GM19025 (cell line): ENCODE results near the gene COQ8A.

ENCODE experiments used
- ATAC-seq: cut with Tn5 transposase; IDR thresholded peaks from one replicate; pipeline ENCODE4 v1.9.1; 2021; ENCODE audit warnings: mild to moderate bottlenecking, low read depth, moderate library complexity; ENCODE audit not compliant: unreplicated experiment

COQ8A gene

DNA sequence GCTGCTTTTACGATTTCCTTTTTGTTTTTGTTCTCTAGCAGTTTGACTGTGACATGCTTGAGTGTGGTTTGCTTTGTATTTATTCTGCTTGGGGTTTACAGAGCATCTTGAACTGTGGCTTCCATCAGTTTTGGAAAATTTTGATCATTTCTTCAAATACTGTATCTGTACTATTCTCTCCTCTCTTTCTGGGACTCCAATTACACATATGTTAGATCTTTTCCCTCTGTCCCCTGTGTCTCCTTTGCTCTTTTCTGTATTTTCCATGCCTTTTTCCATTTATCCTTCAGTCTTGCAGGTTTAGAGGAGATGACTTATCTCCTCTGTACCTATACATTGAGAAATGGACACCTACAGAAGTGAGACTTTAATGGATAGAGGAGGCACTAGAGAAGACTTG lies 31.7 kb downstream of the COQ8A start:
- no peak for ATAC-seq

DNA sequence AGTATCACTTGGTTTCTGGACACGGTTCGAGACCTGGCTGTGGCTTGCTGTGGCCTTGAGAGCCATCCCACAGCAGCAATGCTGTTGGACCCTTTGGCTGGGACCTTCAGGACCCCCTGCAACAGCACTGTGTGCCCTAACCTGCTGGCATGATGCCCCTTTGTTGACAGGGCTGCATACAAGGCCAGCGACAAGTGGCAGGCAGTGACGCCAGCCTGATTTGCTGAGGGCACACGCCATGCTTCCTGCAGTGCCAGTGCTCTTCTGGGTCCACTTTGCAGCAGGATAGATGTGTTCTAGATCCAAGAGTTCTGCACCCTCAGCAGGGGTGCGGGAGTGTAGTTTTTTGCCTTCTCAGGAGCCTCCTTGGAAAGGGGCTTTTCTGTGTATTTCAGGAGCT lies 32.8 kb downstream of the COQ8A start:
- no peak for ATAC-seq

DNA sequence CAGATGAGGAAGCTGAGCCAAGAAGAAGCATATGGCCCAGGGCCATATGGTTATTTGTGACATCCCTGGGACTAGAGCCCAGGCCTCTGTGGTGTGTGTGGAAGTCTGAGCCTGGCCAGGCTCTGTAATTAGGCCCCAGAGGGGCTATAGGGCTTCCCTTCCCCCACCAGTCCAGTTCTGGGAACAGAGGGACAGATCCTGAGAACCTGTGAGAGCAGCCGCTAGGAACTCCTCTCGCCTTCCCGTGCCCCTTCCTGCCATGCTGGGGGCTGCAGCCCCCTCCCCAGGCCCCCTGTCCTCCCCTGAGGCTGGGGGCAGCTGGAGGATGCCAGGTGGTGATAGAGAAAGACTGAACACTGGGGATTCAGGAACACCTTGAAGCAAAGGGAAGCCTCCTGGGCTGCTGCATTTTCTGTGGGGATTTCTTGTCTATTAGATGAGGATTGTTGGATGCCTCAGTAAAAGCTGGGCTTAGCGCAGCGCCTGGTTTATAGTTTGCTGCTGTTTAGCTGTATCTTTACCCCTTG lies 33.3 kb downstream of the COQ8A start:
- ATAC-seq: no peak

DNA sequence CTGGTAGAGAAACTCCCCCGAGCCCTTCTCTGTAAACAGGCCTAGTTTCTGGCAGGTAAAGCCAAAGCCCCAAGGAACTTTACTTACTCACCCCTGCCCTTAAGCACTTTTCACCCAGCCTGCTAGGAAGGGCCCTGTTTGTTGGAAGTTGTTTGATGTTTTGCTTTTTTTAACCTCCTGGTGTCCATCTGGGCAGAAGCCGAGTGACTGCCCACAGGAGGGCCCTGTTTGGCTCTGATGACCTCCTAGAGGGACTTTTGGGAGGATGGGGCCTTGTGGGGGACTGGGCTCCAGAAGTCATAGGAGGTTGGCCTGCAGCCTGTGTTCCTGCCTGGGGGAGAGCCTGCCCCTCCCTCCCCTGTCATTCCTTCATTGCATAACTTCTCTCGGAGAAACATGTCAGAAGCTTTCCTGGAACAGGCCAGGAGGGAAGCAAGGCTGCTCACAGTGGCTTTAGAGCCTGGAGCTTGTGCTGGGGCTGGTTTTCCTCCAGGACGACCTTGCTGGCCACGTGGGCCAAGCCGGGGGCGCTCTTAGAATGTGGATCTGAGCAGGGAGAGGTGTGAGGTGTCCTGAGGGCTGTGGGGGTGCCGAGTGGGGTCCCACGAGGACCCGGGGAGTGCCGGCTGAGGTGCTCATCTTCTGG lies 33.9 kb downstream of the COQ8A start:
- ATAC-seq: no peak

DNA sequence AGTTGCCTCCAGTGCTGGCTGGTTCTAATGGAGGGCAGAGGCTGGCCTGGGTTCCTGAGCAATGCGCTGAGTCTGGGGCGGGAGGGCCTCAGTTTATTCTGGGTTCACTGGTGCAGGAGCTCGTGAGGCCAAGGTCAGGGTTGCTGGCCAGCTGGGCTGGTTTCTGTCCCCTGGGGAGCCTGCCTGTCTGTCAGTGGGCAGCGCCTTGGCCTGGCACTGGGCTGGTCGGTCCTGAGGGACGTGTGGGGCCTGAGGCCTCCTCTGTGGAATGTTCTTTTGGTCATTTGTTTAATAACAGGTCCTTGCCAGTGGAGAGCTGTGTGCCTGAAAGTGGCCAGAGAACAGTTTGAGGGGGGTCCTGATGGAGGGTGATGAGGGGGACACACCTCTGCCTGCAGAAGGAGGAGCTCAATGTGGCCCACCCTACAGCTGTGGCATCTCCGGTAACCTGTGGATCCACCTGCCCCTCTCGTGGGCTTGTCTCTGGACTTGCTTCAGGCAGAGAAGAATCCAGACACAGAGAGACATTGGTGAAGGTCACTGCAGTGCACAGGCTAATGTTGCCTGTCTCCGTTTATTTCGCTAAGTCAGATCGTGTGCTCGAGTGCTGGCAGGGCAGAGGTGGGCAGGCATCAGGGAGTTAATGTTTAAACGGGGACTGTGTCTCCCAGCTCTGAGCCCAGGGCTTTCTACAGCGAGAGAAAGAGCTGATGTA lies 34.6 kb downstream of the COQ8A start:
- ATAC-seq: no peak

DNA sequence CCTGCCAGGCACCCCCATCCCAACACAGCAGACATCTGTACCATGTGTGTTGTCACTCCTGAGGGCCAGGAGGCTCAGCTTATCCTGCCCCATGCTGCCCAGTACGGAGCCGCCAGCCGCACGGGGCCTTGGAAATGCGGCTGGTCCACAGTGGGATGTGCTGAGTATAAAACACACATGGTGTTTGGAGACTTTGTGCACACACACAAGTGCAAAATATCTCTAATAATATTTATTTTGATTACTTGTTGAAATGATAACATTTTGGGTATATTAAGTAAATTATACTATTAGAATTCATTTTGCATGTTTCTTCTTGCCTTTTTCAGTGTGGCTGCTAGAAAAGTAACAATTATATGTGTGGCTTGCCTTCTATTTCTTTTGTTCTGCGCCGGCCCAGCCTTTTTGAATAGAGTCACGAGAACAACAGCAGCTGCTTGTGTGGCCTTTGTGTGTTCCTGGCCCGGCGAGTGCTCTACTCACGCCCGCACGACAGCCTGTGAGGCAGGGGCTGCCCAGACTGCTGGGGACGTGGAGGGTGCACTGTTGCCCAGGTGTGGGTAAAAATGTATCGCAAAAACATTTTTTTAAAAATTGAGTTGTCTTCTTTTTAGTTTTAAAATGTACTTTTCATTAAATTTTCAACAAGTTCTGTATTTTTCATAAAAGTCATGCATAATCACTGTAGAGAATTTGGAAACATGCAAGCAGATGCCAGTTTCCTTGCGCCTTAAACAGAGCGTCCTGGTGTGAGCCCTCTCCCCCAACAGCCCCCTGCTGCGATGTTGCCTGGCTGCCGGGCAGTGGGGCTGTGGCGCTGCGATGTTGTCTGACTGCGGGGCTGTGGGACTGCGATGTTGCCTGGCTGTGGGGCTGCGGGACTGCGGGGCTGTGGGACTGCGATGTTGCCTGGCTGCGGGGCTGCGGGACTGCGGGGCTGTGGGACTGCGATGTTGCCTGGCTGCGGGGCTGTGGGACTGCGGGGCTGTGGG lies 35.5 kb downstream of the COQ8A start:
- ATAC-seq: no peak

DNA sequence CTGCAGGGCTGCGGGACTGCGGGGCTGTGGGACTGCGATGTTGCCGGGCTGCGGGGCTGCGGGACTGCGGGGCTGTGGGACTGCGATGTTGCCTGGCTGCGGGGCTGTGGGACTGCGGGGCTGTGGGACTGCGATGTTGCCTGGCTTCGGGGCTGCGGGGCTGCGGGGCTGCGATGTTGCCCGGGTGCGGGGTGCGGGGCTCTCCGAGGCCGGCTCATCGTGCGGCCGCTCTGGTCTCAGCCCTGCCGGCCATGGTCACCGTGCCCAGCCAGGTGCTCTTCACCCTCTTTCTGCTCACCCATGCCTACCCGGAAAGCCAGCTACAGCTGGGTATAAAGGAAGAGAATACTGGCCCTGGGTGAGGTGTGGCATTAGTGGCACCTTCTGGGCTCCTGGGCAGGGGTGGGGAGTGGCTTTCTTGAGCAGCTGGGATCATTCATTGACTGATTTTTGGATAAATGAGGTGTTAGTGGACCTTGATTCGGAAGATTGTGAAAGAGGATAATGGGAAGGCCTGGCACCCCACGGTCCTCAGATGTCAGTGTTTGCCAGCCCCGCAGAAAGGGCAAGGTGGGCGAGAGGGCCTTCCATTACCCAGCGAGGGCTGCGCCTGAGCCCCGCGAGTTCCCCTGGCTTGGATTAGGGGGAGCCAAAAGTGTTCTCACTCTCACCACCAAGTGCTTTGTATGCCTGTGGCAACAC lies 36.3 kb downstream of the COQ8A start:
- ATAC-seq: no peak

DNA sequence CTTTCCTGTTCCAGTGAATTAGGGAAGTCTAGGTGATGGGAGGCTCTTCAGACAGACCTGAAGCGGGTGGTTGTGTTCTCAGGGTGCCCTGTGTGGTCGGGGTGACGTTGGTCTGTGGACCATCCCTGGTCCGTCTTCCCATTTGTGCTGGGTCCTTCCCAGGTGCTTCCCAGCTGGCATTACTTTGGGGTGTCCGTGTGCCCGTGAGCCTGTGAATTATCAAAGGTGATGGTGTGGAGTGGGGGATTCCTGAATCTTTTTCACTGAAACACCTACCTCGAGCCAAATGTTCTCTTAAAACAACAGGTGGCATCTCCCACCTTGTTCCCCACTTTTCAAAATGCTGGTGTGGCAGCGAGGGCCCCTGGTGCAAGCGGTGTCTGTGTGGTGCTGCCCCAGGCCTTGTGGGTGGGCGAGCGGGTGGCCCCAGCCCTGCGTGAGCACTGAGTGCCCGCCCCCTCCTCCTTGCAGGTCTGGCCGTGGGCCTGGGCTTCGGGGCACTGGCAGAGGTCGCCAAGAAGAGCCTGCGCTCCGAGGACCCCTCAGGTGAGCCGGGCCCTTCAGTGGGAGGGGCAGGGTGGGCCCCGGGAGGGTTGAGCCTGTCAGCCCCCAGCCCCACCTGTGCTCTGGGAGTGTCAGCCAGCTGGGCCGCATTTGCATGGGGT lies 37.0 kb downstream of the COQ8A start:
- no peak for ATAC-seq

DNA sequence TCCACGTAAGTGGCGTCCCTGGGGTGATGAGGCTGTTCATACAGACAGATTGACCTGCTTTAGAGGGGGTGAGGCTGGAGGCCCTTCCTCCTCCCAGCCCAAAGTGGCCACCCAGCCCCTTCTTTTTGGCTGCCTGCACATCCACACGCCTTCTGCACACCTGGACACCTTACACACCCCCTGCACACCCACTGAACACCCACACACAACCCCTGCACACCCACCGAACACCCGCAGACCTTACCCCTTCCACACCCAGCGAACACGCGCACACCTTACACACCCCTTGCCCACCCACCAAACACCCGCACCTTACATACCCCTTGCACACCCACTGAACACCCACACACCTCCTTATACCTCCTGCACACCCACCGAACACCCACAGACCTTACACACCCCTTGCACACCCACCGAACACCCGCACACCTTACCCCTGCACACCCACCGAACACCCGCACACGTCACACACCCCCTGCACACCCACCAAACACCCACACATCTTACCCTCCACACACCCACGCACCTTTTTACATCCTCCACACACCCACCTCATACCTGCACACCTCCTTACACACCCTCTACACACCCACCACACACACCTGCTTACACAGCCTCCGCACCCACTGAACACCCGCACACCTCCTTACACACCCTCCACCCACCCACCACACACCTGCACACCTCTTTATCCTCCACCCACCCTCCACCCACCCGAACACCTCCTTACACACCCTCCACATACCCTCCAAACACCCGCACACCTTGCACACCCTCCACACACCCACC lies 37.7 kb downstream of the COQ8A start:
- no peak for ATAC-seq

DNA sequence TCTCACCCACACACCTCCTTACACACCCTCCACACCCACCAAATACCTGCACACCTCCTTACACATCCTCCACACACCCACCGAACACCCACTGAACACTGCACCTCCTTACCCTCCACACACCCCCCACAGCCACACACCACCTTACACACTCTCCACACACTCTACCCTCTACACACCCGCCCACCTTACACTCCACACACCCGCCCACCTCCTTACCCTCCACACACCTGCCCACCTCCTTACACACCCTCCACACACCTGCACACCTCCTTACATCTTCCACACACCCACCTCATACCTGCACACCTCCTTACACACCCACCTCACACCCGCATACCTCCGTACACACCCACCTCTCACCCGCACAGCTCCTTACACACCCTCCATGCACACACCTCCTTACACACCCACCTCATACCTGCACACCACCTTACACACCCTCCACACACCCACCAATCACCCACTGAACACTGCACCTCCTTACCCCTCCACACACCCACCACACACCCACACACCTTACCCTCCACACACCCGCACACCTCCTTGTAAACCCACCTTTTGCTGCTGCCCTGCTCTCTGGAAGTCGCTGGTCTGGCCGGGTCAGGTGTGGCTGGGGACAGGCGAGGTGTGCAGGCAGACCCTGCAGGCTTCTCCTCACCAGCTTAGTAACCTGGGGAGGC lies 38.5 kb downstream of the COQ8A start:
- no peak for ATAC-seq

DNA sequence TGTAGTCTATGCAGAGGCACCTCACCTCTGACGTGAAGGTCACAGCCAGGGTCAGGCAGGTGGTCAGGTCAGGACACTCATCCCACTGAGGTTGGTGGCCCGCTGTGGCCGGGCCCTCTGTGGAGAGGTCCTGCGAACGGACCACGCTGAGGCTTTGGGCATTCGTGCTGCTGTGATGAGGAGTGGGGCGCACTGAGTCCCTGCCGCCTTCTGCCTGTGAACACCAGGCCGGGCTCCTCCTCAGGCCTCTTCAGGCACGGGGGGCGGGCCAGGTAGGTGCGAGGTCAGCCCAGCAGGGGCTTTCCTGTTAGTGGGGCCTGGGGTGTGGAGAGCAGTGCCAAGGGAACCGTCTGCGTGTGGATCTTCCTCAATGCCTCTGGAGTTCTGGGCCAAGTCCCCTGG lies 39.0 kb downstream of the COQ8A start:
- no peak for ATAC-seq

DNA sequence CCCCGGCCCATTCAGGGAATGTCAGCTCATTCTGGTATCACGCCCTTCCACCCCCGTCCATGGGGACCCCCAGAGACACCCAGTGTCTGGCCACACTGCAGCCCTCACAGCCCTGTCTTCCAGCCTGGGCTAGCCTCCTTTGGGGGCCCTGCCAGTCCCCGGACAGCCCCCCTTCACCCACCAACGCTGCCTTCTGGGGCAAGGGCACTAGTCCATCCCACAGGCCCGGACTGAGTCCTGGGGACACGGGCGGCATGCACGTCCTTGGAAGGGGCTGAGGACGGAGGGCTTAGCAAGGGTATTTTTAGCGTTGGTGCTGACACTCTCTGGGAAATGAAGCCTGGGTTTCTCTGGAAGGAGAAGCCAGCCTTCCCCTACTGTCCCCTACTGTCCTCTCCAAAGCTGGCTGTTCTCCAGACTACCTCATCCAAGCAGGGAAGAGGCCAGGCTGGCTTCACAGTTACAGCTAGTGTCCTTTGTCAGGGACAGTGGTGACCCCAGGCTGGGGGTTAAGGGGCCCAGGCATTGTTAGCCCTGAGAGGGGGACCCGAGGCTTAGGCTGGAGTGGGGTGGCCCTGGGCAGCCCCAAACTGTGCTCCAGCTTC lies 39.5 kb downstream of the COQ8A start:
- no peak for ATAC-seq

DNA sequence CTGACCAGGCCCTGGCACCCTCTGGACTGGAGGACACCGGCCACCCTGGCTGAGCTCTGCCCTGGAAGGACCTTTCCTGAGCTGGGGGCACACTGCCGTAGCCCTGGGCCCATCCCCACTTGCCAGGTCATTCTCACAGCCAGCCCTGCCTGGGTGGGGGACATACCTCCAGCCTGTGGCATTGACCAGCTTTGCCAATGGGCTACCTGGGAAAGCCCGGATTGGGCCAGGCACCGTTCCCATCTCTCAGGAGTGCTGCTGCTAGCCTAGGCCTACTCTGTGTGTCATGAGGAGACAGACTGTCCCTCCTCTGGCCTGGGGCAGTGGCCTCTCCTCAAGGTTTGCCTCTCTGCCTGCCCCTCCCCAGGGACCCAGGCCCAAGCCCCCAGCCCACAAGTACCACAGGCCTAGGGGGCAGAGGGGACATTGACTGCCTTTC lies 40.0 kb downstream of the COQ8A start:
- ATAC-seq: no peak

DNA sequence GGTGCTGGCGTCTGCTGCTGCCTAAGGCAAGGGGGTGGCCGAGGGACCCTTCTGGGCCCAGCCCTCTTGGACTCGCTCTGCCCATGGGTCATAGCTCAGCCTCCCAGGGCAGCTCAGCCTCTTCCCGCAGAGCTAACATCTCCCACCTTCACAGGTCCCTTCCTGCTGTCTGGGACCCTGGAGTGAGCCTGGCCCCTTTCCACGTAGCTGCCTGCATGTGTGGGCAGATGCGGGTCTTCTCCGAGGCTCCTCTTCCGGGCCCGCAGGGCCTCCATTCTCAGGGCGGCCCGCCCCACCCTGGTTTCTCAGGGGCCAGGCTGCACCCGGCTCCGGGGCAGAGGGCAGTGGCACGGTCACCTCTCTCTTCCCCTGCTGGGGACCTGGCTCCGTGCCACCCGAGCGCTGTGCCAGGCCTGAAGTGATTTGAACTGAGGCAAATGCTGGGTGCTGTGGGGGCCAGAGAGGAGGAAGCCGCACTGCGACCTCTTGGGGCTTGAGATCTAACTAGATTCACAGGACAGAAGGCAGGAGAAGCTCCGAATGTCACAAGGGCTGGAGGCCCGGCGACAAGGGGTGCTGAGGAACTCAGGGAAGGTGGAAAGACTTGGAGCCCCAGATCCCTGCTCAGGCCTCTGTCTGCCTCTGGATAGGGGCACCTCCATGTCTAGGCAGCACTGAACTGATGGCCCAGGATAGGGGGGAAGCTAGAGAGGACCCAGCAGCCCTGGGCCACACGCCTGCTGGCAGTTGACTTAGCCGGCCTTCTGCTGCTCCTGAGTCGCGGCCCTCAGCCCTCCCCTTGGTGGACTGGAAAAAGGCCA lies 40.7 kb downstream of the COQ8A start:
- ATAC-seq: no peak

DNA sequence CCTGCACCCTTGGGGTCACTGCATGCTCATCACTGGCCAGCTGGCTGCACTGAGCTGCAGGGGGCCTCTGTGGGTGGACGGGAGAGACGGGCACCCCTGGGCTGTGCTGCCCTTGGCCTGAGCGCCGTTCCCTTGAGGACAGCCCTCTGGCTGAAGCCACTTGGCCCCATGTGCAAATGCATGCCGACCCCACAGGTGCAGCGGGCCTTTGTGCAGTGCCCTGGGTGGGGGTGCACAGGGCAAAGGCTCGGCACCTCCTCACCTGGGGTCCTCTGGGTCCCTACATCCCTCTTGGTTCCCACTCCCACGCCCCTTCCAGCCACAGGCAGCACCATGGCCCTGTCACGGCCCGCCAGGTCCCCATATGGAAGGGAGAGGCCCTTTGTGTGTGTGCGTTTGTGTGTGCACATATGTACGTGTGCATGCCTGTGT lies 41.3 kb downstream of the COQ8A start:
- no peak for ATAC-seq

DNA sequence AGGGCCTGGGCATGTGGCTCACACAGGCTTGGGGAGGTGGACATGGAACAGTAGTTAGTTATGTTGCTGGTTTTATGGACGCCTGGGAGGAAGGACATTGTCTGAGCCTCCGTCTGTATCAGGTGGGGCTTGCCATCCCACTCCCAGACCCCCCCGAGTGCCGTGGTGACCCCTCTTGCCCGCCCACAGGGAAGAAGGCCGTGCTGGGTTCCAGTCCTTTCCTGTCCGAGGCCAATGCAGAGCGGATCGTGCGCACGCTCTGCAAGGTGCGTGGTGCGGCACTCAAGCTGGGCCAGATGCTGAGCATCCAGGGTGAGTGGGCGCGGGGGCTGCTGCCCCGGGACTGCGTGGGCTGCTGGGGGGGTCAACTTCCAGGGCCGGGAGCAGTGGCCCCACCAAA lies 41.7 kb downstream of the COQ8A start:
- no peak for ATAC-seq
